Stimulated activated CD4-positive, alpha-beta T cell treated with anti-CD3 and anti-CD28 coated beads, Interleukin-12 subunit alpha, Interleukin-12 subunit beta, amount 100 ng/mL, for 24 hours (primary cell): ENCODE measurements around the gene DYNC1H1.

Experiments
- DNase-seq, 2 experiments: peaks; one replicate each; pipeline ENCODE4 v3.0.0-alpha.2; 2020; ENCODE audit warnings: low read depth in 2 of 2

DYNC1H1 gene

DNA sequence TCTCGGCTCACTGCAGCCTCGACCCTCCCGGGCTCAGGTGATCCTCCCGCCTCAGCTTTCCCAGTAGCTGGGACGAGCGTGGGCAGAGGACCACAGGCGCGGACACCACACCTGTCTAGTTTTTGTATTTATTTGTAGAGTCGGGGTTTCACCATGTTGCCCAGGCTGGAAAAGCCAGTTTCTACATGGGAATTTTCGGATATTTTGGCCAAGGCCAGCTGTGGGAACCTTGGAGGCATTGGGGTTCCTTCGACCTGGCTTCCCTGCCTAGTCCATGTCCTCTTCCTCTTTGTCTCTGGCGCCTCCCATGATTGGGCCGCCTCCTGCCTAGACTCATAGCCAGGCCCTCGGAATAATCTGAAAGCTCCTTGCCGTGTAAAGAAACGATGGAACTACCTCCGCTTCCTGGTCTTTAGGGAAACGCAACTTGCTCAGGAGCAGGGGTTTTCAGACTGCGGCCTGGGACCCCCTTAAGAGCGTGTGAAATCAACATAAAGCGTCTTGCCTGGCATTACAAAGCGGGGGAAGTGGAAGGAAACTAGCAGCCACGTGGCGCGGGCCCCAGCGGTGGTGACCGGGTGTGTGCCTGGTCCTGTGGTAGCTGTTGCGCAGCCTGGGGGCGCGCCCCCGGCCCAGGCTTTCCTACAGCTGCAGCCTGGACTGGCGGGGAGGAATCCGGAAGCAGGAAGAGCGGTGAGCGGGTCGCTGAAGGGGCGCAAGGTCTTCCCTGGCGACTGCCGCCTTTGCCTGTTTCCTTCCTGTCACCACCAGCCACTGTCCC is 123.8 kb downstream of the DYNC1H1 start:
- DNase-seq = peak; percentile 46 to 59

DNA sequence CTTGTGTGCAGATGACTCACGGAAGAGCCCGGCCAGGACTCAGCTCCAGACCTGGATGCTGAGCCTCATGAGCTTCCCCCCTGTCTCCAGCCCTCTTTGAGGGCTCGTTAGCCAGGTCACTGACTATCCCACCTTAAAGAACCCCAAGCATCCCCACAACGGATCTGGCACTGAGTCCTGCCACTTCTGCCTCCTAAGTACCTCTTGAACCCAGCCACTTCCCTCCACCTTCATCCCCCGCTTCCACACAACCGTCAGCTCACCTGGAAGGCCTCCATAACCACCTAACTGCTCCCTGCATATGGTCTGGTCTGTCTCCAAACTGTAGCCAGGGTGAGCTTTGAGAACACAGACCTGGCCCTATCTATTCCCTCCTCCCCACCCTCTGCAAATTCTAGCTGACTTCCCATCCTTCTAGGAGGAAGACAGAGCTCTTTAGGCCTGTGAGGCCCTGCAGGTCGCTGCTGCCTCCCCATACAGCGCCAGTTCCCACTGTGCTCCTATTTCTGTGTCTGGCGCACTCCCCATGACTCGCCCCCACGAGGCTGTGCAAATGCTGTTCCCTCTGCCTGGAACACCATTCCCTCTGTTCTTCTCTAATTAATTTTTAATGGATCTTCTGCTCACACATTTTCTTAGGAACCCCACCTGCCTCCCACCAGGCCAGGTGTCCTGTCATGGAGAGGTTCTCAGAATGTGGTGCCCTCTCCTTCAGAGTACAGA is 125.4 kb downstream of the DYNC1H1 start:
- no peak for DNase-seq

DNA sequence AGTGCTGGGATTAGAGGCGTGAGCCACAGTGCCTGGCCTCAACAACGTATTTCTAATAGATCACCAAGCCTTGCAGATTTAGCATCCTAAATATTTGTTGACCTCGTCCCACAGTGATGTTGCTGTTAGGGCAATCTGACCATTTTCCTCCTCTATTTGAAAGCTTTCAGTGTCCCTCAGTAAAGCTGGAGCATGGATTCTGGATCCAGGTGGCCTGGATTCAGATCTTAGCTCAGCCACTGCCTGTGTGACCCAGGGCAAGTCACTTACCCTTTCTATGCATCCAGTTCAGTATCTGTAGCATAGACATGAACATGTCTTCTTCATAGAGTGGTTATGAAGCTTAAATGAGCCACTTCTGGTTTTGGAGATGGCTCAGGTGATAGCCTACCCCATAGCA is 126.3 kb downstream of the DYNC1H1 start:
- no peak for DNase-seq

DNA sequence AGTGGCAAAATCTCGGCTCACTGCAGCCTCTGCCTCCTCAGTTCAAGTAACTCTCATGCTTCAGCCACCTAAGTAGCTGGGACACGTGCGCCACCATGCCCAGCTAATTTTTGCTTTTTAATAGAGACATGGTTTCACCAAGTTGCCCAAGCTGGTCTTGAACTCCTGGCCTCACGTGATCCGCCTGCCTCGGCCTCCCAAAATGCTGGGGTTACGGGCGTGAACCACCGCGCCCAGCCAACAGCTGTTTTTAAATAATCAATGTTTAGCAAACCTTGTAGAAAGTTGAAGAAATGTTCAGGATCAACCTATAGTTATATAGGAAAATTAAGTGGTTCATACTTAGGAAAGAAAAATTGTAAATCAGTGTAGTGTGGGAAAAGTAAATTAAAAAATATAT is 128.4 kb downstream of the DYNC1H1 start:
- no peak for DNase-seq

DNA sequence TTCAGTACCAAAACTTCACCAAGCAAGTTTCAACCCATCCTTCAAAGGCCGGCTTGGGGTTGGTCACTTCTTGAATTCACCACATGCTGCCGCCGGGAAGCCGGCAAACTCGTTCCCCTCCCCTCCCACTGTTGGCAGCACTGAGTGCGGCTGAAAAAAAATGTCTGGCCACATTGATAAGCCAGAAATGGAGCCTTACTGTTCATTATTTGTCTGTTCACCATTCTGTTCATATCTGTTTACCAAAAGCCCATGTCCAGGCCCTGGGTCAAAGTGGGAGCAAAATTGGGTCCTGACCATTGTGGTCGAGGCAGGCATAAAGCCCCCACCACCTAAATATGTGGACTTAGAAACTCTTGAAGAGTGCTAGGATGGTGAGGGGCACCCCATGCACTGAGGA is 129.7 kb downstream of the DYNC1H1 start:
- DNase-seq = no peak

DNA sequence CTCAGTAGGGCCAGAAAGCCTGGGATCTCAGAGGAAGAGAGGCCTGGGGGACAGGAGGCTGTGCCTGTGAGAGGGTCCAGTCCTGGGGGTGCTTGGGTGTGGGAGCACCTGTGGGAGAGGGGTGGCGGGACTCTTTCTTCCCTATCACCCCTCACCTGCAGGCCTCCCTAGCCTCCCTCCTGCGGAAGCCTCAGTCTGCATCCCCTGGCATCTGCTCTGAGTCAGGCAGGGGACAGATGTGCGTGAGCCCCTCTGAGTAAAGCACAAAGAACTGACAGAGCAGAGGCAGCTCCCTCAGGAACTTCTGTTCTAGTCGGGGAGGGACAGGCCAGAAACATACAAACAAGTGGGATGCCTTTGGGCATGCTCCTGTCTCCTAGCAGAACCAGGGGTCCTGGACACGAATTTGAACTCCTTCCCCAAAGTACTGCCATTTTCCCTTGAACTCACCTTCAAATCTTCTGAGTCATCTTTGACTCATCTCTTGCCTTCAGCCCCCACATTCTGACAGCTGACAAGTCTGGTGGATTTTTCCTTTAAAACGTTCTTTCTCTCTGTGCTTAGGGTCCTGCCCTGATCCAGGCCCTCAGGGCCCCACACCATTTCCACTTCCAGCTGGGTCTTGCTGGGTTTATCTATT is 131.0 kb downstream of the DYNC1H1 start:
- no peak for DNase-seq

DNA sequence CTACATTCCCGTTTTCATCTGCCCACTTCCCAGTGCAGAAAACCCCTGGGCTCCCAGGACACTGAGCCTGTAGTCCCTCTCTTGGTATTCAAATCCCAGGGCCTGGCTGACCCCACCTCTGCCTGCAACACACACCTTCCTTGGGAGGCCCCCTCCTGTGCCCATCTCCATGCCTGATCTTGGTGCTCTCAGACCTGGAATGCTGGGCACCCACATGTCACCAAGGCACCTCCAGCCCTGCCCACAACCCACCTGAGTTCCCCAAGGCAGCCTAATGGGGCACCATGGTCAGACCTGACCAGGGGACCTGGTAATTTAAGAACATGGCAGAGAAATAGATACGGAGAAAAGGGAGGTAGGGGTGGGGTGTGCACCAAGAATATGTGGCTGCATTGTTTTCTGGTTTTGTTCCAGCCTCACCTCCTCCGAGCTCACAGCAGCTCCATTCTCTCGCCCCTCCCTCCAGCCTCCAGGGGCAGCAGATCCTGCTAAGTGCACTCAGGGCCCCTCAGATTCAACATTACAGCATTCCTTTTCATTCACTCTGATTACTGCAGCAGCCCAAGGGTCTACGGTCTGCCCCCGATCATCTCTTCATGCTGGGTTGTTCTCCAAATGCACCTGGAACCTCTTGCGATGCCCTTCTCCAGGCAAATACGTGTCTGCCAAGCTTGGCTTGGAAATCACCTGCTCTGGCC is 131.6 kb downstream of the DYNC1H1 start:
- DNase-seq = no peak

DNA sequence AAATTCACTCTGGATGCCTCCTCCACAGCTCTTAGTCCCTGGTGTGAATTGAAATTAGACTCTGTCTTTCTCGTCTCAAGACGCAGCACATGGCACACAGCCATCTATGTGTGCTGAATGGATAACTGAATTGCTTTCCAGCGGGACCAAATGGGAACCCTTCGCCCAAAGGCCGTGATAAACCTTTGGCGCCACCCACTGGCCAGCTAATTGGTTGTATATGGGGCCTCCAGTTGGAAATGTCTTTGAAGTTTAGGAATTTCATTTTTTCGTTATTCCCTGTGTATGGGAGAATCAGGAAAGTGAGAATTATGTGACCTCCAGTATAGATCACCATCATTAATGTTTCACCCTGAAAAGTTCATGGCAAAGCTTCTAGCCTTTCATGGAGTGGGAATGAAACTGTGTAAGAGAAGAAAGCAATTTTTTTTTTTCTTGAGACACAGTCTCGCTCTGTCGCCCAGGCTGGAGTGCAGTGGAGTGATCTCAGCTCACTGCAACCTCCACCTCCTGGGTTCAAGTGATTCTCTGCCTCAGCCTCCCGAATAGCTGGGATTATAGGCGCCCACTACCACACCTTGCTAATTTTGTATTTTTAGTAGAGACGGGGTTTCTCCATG is 132.3 kb downstream of the DYNC1H1 start:
- DNase-seq = peak; percentile 36 to 72

DNA sequence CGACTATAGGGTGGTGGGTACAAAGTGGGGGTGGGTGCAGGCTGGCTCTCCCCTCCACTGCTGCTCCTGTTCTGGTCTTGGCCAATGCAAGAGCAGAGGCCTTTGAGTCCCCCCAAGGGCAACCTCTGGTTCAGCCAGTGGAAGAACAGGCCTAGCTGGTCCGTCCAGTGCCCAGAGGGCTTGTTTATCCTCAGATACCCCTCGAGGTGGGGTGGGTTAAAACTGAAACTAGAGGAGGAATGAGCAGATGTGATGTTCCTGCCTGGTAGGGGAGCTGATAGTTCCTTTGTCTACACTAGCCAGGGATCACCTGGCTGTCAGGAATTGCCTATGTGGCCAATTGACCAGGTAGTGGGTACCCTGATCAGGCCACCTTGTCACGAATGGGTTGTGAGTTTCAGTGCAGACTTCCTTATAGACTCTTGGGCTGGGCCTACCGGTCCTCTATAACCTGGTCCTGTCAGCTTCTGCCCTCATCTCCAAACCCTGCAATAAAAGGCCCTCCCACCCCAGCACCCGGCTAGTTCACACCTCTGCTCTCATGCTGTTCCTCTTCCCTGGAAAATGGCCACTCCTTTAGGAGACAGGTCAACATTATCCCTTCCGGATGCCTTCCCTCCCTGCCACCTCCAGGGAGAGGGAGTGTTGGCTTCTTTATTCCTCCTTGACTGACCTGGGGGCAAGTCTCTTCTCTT is 133.2 kb downstream of the DYNC1H1 start:
- DNase-seq = no peak

DNA sequence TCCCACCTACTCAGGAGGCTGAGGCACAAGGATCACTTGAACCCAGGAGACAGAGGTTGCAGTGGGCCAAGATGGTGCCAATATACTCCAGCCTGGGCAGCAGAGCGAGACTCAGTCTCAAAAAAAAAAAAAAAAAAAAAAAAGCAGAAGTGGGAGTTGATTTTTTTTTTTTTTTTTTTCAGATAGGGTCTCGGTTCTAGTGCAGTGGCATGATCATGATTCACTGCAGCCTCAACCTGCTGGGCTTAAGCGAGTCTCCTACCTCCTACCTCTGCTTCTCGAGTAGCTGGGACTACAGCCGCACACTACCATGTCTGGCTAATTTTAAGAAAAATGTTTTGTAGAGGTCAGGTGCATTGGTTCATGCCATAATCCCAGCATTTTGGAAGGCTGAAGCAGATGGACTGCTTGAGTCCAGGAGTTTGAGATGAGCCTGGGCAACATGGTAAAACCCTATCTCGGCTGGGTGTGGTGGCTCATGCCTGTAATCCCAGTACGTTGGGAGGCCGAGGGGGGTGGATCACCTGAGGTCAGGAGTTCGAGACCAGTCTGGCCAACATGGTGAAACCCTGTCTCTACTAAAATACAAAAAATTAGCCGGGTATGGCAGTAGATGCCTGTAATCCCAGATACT is 138.8 kb downstream of the DYNC1H1 start:
- no peak for DNase-seq

DNA sequence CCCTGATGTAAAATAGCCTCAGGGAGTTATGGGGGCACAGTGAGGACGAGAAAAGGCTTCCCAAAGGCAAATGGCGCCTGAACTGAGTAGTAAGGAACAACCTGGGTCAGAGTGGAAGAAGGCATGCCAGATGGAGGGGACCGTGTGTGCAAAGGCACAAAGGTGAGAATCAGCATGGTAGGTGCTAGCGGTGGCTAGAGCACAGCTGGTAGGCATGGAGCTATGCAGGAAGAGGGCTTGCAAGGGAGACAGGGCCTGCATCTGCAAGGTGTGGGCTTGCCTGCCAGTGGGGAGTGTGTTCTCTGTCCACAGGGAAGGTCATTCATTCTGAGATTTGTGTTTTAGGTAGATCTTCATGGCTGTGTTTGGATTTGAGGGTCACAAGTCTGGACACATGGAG is 141.0 kb downstream of the DYNC1H1 start:
- no peak for DNase-seq
